Measurements from ENCODE around the gene NT5C1B.

DNA sequence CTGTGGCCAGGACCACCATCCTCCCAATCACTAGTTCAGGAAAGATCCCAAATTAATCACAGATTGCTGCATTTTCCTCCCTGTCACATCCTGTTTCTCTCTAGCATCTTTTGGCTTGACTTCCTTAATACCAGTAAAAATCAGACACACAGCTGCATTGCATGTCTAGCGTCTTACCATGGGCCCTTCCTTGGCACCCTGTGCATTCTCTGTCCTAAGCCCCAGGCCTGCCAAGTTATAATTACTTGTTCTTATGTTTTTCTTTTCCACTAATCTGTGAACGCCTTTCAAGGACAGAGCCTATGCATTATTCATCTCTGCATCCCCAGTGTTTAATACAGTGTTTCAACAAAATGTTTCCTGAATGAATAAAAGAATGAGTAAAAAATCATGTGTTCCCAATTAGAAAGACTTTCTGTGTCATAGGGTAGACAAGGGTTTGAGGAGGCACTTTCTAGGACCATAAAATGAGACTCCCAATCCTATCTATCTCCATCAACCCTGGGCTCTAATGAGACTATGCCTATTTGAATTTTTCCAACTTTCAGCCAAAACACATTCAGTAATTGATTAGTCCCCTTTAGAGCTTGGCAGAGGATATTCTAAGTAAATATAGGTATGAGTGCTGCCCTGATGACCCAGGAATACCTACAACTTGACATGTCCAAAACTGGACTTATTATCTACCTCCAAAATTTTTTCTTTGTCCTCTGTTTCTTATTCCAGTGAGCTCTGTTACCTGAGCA is 10.3 kb upstream of the NT5C1B start:
- TF ChIP-seq, protein P1, sequence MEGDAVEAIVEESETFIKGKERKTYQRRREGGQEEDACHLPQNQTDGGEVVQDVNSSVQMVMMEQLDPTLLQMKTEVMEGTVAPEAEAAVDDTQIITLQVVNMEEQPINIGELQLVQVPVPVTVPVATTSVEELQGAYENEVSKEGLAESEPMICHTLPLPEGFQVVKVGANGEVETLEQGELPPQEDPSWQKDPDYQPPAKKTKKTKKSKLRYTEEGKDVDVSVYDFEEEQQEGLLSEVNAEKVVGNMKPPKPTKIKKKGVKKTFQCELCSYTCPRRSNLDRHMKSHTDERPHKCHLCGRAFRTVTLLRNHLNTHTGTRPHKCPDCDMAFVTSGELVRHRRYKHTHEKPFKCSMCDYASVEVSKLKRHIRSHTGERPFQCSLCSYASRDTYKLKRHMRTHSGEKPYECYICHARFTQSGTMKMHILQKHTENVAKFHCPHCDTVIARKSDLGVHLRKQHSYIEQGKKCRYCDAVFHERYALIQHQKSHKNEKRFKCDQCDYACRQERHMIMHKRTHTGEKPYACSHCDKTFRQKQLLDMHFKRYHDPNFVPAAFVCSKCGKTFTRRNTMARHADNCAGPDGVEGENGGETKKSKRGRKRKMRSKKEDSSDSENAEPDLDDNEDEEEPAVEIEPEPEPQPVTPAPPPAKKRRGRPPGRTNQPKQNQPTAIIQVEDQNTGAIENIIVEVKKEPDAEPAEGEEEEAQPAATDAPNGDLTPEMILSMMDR (conservative IDR thresholded peaks at IDR 0.05; ENCODE audit: low read depth in 2 of 2) = no peak
- no peak for TF ChIP-seq EZH2 (IDR thresholded peaks at IDR 0.05; ENCODE audit: low read depth, unreplicated experiment)
- TF ChIP-seq ZNF114 (CRISPR knock-in tag; IDR thresholded peaks at IDR 0.05) = no peak
- no peak for TF ChIP-seq EZH2phosphoT487 (IDR thresholded peaks at IDR 0.05; ENCODE audit: unreplicated experiment)
- no peak for TF ChIP-seq JUNB (IDR thresholded peaks at IDR 0.05; ENCODE audit: unreplicated experiment)
- TF ChIP-seq, protein P2, sequence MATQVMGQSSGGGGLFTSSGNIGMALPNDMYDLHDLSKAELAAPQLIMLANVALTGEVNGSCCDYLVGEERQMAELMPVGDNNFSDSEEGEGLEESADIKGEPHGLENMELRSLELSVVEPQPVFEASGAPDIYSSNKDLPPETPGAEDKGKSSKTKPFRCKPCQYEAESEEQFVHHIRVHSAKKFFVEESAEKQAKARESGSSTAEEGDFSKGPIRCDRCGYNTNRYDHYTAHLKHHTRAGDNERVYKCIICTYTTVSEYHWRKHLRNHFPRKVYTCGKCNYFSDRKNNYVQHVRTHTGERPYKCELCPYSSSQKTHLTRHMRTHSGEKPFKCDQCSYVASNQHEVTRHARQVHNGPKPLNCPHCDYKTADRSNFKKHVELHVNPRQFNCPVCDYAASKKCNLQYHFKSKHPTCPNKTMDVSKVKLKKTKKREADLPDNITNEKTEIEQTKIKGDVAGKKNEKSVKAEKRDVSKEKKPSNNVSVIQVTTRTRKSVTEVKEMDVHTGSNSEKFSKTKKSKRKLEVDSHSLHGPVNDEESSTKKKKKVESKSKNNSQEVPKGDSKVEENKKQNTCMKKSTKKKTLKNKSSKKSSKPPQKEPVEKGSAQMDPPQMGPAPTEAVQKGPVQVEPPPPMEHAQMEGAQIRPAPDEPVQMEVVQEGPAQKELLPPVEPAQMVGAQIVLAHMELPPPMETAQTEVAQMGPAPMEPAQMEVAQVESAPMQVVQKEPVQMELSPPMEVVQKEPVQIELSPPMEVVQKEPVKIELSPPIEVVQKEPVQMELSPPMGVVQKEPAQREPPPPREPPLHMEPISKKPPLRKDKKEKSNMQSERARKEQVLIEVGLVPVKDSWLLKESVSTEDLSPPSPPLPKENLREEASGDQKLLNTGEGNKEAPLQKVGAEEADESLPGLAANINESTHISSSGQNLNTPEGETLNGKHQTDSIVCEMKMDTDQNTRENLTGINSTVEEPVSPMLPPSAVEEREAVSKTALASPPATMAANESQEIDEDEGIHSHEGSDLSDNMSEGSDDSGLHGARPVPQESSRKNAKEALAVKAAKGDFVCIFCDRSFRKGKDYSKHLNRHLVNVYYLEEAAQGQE (IDR thresholded peaks at IDR 0.05; ENCODE audit: unreplicated experiment) = no peak
- no peak for TF ChIP-seq POLR2AphosphoS5 (IDR thresholded peaks at IDR 0.05; ENCODE audit: low read depth)
- TF ChIP-seq CREB1 (CRISPR knock-in tag; IDR thresholded peaks at IDR 0.05; ENCODE audit: low read depth) = no peak
- no peak for TF ChIP-seq ZNF331 (CRISPR knock-in tag; IDR thresholded peaks at IDR 0.05; ENCODE audit: low read depth)
- TF ChIP-seq, protein P3, sequence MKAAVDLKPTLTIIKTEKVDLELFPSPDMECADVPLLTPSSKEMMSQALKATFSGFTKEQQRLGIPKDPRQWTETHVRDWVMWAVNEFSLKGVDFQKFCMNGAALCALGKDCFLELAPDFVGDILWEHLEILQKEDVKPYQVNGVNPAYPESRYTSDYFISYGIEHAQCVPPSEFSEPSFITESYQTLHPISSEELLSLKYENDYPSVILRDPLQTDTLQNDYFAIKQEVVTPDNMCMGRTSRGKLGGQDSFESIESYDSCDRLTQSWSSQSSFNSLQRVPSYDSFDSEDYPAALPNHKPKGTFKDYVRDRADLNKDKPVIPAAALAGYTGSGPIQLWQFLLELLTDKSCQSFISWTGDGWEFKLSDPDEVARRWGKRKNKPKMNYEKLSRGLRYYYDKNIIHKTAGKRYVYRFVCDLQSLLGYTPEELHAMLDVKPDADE (IDR thresholded peaks at IDR 0.05) = no peak
- no peak for TF ChIP-seq NANOG (IDR thresholded peaks at IDR 0.05; ENCODE audit: borderline replicate concordance)
